COLO668 (cell line): ENCODE results near the gene HS1BP3.
A peak's percentile ranks its signal among the peaks of the same experiment; 100 is the strongest.

Experiments
- DNase-seq: peaks from one replicate; lab custom pipeline; 2025; ENCODE audit not compliant: unreplicated experiment; lab: John Stamatoyannopoulos, UW

HS1BP3 gene

GRCh38 chr2:20604401-20604911 lies 46.4 kb downstream of the HS1BP3 start:
- no peak for DNase-seq

GRCh38 chr2:20603791-20604190 lies 47.1 kb downstream of the HS1BP3 start:
- DNase-seq: no peak

GRCh38 chr2:20602803-20603202 lies 48.1 kb downstream of the HS1BP3 start:
- no peak for DNase-seq

GRCh38 chr2:20600756-20601325 lies 50.1 kb downstream of the HS1BP3 start:
- DNase-seq: no peak

- DNase-seq: no peak
Observed at GRCh38 chr2:20599861-20600461, 50.9 kb downstream of the HS1BP3 start.

GRCh38 chr2:20599001-20599600 lies 51.8 kb downstream of the HS1BP3 start:
- no peak for DNase-seq

GRCh38 chr2:20597860-20598183 lies 53.1 kb downstream of the HS1BP3 start:
- no peak for DNase-seq

GRCh38 chr2:20596973-20597859 lies 53.7 kb downstream of the HS1BP3 start:
- no peak for DNase-seq

GRCh38 chr2:20596193-20596972 lies 54.5 kb downstream of the HS1BP3 start:
- no peak for DNase-seq

- DNase-seq: no peak
Observed at GRCh38 chr2:20595439-20596192, 55.3 kb downstream of the HS1BP3 start.

GRCh38 chr2:20594957-20595356 lies 55.9 kb downstream of the HS1BP3 start:
- DNase-seq: no peak

GRCh38 chr2:20594048-20594750 lies 56.7 kb downstream of the HS1BP3 start:
- no peak for DNase-seq

GRCh38 chr2:20593072-20594034 lies 57.5 kb downstream of the HS1BP3 start:
- DNase-seq: peak; percentile 73

GRCh38 chr2:20592106-20593071 lies 58.5 kb downstream of the HS1BP3 start:
- peak; percentile 7 for DNase-seq

GRCh38 chr2:20590704-20591515 lies 60.0 kb downstream of the HS1BP3 start:
- DNase-seq: no peak

GRCh38 chr2:20589975-20590703 lies 60.8 kb downstream of the HS1BP3 start:
- no peak for DNase-seq
